Gastroesophageal sphincter (tissue), 3 donors: ENCODE measurements around the gene PDZD8.
"Not testable (repeated sequence)": the region's sequence is repeated elsewhere in the genome, so short reads cannot be mapped to it uniquely, and the experiment has no call there.

Experiments used
- EP300 ChIP-seq: sonication (generic); formaldehyde crosslinking; IDR thresholded peaks from one replicate; pipeline ENCODE4 v1.6.1; 2017; ENCODE audit warnings: antibody characterized with exemption, mild to moderate bottlenecking
- POLR2A ChIP-seq, 2 donors: fragments of 450-650 bp; IDR thresholded peaks; one replicate each; pipeline ENCODE4 v1.6.1; 2017; ENCODE audit warnings: antibody characterized with exemption in 2 of 2, mild to moderate bottlenecking in 2 of 2, moderate library complexity in 1 of 2
- TF ChIP-seq, protein P1 (sequence below), 4 experiments: fragments of 200-600 bp in 2 of 4; fragments of 450-650 bp in 2 of 4; sonication (generic) in 1 of 4; IDR thresholded peaks; one replicate each; pipeline ENCODE4 v1.5.1; 2017 to 2019; ENCODE audit warnings: antibody characterized with exemption in 4 of 4, mild to moderate bottlenecking in 2 of 4, moderate library complexity in 2 of 4

DNA sequence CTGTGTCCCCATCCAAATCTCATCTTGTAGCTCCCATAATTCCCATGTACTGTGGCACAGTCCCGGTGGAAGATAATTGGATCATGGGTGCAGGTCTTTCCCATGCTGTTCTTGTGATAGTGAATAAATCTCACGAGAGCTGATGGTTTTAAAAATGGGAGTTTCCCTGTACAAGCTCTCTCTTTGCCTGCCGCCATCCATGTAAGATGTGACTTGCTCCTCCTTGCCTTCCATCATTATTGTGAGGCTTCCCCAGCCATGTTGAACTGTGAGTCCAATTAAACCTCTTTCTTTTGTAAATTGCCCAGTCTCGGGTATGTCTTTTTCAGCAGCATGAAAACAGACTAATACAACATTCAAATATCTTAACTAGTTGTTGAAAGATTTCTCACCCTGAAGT is 145.1 kb downstream of the PDZD8 start:
- TF ChIP-seq, protein P1, sequence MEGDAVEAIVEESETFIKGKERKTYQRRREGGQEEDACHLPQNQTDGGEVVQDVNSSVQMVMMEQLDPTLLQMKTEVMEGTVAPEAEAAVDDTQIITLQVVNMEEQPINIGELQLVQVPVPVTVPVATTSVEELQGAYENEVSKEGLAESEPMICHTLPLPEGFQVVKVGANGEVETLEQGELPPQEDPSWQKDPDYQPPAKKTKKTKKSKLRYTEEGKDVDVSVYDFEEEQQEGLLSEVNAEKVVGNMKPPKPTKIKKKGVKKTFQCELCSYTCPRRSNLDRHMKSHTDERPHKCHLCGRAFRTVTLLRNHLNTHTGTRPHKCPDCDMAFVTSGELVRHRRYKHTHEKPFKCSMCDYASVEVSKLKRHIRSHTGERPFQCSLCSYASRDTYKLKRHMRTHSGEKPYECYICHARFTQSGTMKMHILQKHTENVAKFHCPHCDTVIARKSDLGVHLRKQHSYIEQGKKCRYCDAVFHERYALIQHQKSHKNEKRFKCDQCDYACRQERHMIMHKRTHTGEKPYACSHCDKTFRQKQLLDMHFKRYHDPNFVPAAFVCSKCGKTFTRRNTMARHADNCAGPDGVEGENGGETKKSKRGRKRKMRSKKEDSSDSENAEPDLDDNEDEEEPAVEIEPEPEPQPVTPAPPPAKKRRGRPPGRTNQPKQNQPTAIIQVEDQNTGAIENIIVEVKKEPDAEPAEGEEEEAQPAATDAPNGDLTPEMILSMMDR (IDR thresholded peaks at IDR 0.05): not testable (repeated sequence)
- not testable (repeated sequence) for TF ChIP-seq EP300; POLR2A (IDR thresholded peaks at IDR 0.05)
